HFF-Myc (cell line): ENCODE results near the gene NSUN3.

Experiments used
- DNase-seq: peaks from one replicate; pipeline ENCODE4 v3.0.0-alpha.2; 2011; ENCODE audit warnings: low read depth; ENCODE audit errors: extremely low read depth
- H3K4me3 ChIP-seq: replicated peaks from 2 replicates; pipeline ENCODE4 v1.5.1; 2011; ENCODE audit warnings: low read depth, mild to moderate bottlenecking, control low read depth, low read length
- TF ChIP-seq, protein P1 (sequence below): IDR thresholded peaks from 2 replicates; pipeline ENCODE4 v1.5.1; 2012; ENCODE audit warnings: mild to moderate bottlenecking, low read depth, low read length, control low read depth; ENCODE audit errors: missing control alignments

Gene NSUN3

DNA sequence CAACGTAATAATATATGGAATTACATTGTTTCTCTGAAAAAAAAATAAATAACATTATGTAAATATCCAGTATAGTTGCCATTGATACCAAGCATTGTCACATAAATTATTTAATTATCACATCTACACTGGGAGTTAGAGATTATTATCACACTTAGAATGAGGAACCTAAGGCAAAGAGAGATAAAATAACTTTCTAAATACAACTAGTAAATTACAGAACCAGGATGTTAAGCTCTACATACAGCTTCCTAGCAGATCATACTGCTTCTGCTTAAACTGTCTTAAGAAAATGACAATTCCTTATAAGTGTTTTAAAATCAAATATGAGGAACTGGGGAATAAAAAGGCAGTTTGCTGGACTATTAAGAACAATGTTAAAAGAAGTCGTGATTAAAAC is 104.5 kb downstream of the NSUN3 start:
- no peak for DNase-seq
- TF ChIP-seq, protein P1, sequence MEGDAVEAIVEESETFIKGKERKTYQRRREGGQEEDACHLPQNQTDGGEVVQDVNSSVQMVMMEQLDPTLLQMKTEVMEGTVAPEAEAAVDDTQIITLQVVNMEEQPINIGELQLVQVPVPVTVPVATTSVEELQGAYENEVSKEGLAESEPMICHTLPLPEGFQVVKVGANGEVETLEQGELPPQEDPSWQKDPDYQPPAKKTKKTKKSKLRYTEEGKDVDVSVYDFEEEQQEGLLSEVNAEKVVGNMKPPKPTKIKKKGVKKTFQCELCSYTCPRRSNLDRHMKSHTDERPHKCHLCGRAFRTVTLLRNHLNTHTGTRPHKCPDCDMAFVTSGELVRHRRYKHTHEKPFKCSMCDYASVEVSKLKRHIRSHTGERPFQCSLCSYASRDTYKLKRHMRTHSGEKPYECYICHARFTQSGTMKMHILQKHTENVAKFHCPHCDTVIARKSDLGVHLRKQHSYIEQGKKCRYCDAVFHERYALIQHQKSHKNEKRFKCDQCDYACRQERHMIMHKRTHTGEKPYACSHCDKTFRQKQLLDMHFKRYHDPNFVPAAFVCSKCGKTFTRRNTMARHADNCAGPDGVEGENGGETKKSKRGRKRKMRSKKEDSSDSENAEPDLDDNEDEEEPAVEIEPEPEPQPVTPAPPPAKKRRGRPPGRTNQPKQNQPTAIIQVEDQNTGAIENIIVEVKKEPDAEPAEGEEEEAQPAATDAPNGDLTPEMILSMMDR = no peak
- H3K4me3 ChIP-seq = no peak overlapping the region

GRCh38 chr3:94167796-94168195 is 104.9 kb downstream of the NSUN3 start:
- no peak overlapping the region for H3K4me3 ChIP-seq
- TF ChIP-seq, protein P1 = no peak
- DNase-seq = no peak

DNA sequence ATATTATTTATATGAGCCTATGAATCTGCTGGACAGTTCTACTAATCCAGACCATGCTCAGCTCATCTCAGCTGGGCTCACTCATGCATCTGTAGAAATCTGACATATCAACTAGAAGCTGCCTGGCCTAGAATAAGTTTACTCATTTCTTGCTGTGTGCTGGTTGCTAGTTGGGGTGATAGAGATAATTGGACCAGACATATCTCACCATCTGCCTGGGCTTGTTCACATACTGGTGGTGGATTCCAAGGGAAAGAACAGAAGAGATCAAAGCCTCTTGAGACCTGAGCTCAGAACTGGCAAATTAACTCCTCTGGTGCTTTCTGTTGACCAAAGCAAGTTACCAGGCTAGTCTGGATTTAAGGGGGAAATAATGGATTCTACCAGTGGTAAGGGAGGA is 109.1 kb downstream of the NSUN3 start:
- TF ChIP-seq, protein P1 = no peak
- no peak for DNase-seq
- no peak overlapping the region for H3K4me3 ChIP-seq

DNA sequence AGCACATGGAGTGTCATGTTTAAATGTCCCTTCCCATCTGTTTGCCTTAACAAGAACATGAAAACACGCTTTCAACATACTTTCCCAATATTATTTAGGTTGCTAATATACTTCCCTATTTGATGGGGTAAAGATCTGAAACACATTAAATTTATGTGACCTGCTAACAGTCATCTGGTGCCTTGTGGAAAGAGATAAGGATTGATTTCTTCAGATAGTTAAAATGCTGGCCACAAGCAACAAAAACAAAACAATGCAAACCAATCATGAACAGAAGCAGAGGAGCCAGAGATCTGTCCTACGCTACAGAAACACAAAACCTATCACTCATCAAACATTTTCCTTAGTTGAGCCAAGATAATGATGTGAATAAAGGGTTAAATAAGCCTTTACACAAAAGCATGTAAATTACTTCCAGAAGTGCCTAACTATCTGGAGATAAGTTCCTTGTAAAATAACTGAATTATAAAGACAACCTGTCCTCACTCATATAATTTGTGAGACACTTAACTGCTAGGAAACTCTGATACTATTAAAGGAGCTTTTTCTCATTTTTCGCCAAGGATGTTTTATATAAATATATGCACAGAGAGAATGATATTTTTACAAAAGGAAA is 109.9 kb downstream of the NSUN3 start:
- no peak for DNase-seq
- H3K4me3 ChIP-seq = no peak overlapping the region
- TF ChIP-seq, protein P1 = no peak

DNA sequence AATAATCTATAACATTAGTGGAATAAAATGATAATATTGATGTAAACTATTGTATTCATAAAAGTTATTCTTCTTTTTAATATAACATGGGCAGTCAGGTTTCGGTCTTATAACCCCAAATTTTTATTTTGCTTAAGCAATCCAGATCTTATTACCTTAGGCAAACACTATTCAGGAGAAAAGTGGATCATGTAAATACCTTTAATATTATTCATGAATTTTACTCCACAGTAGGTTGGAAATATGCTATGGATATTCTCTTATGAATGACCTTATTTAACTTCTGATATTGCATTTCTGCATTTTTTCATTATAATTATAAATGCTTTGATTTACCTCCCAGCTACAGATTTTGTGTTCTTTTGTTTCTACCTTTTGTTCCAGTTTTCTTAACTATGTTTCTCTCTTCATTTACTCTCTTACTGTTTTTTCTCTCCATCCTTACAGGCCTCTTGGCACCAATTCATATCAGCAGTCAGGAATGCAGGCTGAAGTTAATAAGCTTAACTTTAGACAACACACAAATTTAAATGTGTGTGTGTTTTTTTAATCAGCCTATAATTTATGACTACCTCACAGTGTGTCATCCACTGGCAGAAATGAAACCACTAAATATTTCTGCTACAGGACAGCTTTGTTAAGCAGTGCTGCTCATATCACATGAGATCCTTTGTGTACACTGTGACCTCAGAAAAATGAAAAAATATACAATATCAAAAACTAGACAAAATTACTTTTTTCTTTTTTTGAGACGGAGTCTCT is 111.0 kb downstream of the NSUN3 start:
- TF ChIP-seq, protein P1 = no peak
- no peak overlapping the region for H3K4me3 ChIP-seq
- no peak for DNase-seq

DNA sequence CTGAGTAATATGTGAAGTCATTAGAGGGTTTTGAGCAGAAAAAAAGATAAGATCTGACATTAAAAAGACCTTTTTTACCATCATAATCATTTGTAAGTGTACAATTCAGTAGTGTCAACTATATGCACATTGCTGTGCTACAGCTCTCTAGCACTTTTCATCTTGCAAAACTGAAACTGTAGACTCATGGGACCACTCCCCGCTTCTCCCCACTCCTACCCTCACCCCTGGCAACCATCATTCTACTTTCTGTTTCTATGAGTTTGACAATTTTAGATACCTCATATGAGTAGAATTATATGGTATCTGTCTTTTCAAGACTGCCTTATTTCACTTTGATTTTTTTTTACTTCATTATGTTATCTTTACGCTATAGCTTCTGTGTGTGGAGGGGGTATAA is 112.8 kb downstream of the NSUN3 start:
- no peak overlapping the region for H3K4me3 ChIP-seq
- TF ChIP-seq, protein P1 = no peak
- DNase-seq = no peak
